DMS53 treated with DMSO at 0.1 percent for 48 hours (cell line): ENCODE measurements around the gene TSC22D1.

Experiments
- DNase-seq: peaks from one replicate; lab custom pipeline; 2025; ENCODE audit not compliant: unreplicated experiment; lab: John Stamatoyannopoulos, UW

Gene TSC22D1

DNA sequence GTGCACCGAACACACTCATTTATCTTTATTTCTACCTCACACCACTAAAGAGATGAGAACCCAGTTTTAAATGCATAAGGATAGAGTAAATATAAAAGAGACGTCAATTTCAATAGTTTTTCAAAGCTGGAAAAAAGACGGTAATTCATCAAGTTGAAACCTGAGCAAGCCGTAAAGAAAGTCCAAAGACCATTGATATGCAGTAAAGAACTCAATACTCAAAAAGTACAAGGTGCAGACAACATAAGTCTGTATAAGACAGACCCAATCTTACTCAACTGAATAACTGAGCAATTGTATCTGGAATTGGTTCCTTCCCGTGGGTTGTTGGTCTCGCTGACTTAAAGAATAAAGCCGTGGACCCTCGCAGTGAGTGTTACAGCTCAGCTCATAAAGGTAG, 120.4 kb downstream of the TSC22D1 start:
- DNase-seq = no peak

DNA sequence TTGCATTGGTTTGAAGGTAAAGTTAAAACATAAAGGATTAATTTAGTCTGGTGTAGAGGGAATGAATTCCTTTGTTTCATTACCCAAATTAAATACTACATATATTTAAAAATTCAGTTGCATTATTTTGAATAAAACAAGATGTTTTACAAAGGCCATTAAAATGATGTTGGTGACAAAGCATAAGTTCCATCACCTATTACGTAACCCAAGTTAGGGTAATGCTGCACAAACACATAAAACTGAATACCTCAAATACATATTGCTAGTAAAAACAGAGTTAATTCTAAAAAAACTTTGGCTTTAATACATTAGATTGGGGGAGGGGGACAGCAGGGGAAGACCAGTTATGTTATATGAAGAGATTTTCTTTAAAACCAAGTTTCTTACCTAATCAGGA, 122.2 kb downstream of the TSC22D1 start:
- no peak for DNase-seq

DNA sequence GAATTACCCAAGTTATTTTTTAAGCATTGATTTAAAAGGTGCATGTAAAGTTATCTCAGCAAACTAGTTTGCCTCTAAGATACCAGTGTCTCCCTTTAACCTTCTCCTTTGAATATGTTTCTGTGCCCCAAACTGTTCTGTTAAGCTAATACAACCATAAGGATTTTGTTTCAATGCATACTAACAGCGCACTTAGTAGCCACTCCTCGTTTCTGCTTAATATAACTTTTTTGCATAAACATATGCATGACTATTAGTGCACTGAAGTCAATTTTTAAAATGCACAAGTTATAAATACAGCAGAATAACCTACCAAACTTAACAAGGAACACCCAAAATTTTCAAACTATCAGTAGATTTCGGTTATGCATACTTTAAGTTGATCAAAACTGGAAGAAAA, 123.1 kb downstream of the TSC22D1 start:
- DNase-seq = no peak

DNA sequence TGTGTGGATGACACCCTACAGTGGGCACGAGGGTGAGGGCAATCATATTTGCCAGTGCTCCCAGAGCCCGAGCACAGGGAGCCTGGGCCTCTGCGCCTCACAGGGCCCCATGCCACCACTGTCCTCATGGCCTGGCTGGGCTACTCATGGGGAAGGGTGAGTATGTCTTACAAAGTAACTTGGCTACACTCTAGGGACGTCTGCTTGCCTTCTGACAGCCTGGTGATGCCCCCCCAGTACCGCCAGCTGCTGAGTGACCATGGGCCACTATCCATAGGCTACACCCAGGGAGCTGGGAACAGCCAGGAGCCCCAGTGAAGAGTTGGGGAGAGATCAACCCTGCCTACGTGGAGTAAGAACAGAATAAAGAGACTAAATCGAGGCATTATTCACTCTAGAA, 123.7 kb downstream of the TSC22D1 start:
- no peak for DNase-seq

DNA sequence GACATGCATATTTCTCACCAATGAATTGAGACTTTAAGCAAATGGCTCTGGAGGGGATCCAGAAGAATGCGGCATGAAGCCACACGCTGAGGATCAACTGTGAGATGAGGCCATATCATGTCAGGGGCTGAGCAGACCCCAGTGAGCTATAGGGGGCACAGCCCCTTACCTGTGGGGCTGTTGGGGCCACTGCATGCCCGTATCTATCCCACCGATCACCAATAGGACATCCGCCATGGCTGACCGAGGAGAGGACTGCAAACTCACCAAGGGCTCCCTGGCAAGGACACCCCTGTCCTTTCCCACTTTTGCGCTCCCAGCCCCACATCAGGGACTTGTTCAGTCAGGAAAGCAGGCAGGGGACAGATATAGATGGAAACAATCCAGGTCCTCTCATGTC, 124.5 kb downstream of the TSC22D1 start:
- DNase-seq = no peak

DNA sequence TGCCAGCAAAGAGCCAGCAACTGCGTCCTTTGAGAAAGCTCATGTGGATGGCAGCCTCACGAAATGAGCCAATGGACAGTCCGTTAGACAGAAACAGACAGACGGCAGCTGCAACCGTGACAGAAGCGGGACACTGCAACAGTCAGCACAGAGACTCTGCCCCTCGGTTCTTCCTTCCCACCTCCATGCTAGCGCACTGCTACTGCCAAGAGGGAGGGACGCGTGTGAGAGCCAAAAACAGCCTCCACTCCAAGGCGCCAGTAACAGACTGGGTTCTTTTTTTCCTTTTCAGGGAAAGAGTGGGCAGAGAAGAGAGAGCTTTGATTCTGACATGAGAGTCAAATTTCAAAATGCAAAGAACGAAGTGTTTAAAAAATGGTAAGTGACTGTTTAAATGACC, 125.0 kb downstream of the TSC22D1 start:
- no peak for DNase-seq

DNA sequence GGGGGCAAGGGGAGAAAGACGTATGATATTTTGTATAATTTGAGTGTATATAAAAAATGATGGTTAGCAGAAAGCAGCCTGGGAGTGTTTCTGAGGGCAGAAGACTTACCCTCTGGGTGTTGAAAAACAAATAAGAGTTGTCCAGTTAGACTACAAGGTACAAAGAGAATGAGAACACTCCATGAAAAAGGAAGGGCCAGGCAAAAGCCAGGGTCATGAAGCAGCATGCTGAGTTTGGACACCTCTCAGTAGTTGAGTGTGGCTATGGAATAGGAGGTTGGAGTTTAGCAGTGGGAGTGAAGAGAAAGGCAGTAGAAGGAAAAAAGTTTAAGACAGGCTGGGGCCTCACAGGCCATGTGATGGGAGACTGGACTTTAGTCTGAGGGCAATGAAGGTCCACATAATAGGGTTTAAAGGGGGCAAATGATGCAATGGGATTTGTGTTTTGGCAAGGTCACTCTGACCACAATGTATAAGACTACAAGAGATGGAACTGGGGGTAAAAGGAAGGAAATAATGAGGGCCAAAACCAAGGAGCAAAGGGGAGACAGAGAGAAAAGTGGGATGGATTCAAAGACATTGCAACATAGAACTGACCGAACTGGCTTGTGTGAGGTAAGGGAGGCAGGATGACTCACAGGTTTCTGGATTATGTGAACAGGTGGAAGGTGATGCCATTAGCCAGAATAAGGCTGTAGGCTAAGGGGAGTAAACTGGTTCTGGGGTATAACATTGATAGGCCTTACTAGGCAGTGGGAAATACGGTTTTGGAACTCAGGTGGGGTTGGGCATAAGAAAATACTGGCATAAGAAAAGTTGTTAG, 125.9 kb downstream of the TSC22D1 start:
- DNase-seq = peak; percentile 51

DNA sequence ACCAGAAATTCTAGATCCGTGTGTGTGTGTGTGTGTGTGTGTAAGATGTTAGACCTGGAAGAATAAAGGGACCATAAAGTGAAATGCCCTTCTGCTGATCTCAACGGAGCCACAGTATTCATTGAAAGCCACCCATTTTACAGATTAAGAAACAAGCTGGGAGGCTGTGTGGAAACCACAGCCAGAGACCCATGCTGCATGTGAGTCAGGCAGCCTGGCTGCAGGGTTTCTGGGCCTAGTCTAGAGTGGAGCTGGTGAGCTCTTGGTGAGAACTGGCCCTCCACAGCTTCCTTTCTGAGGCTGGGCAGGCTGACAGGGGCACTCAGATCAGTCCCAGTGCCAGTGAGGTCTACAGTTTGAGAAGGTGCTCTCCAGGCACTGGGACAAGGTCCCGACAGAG, 127.3 kb downstream of the TSC22D1 start:
- DNase-seq = no peak

DNA sequence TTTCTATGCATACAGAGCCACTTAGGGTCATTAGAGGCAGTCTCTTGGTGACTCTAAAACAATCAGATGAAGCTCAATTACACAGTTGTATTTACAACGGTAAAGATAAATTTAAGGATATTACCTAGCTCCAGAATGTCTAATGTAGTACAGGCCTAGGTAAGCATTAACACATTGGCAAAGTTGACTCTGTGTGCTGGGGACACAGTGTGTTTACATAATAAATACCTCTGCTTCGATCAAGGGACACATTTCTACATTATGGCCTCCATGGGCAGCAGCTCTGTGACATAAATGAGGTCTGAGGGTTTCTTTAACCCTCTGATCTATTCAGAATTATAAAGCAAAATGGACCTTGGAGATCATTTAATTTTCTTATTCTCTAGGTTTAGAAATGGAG, 127.8 kb downstream of the TSC22D1 start:
- no peak for DNase-seq

DNA sequence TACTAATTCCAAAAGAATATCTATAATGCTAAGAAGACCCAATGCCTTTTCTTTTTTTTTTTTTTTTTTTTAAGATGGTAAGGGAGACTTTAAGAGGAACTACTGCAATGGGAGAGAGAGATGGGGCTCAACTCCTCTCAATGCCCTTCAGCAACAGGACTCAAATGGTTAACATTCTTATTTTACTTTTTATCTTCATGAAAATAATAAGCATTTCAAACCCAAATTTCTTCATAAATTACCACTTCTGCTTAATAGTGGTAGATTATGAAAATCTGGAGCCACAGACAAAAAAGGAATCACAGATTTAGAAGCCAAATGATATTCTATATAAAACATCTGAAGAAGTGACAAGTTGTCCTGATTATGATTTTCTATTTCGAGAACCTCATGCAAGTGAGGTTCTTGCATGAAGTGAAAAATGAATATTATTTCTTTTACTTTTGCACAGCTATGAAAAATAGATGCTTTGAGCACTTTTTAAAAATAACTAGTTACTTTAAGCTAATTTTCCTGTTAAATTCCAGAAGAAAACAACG, 128.3 kb downstream of the TSC22D1 start:
- DNase-seq = no peak

DNA sequence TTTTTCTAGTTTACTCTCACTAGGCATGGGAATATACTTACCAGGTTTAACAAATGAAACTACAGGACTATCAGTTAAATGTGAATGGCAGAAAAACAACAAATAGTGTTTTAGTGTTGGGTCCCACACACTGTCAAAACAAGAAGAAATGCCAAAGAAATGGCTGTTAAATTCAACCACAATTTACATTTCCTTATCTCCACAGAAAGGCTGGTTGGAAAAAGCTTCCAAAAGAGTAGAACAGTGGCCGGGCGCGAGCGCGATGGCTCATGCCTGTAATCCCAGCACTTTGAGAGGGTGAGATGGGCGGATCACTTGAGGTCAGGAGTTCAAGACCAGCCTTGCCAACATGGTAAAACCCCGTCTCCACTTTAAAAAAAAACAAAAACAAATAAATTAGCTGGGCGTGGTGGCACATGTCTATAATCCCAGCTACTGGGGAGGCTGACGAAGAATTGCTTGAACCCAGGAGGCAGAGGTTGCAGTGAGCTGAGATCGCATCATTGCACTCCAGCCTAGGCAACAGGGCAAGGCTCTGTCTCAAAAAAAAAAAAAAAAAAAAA, 136.0 kb downstream of the TSC22D1 start:
- no peak for DNase-seq

DNA sequence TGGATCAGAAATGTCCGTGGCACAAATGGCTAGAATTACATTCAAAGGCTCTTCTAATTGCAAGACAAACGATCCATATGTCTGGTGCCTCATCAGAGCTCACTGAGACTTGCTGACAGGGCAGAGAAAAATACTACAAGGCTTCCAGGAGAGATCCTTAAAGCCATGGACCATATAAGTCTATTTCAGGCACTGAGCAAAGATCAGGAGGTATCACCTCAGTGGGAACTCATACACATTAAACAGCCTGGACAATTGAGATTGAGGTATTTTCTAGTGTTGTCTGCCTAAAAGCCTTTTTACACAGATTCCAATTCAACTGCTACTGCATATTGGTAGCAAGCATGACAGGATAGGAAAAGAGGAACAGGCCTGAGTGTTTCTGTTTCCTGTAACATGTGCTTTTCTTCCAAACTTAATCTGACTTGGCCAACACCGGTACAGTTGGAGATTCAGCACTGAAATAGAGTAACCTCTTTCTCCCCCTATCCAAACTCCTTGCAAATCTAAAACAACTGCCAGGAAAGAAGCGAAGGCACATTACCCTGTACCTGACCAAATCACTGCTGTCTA, 136.6 kb downstream of the TSC22D1 start:
- no peak for DNase-seq

DNA sequence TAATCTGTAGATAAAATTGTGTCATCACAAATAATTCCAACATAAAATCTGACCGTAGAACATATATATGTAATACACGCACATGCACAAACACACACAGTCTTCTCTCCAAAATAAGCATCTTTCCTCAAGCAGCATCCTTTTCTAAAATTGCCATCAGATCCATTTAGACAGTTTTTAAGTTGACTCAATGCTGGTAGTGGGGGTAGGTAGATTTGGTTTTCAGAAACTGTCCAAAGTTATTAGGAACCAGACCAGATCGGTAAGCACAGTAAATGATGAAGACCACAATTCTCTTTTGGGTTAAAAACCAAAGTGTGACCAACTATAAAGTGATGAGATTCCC, 137.9 kb downstream of the TSC22D1 start:
- DNase-seq = no peak

DNA sequence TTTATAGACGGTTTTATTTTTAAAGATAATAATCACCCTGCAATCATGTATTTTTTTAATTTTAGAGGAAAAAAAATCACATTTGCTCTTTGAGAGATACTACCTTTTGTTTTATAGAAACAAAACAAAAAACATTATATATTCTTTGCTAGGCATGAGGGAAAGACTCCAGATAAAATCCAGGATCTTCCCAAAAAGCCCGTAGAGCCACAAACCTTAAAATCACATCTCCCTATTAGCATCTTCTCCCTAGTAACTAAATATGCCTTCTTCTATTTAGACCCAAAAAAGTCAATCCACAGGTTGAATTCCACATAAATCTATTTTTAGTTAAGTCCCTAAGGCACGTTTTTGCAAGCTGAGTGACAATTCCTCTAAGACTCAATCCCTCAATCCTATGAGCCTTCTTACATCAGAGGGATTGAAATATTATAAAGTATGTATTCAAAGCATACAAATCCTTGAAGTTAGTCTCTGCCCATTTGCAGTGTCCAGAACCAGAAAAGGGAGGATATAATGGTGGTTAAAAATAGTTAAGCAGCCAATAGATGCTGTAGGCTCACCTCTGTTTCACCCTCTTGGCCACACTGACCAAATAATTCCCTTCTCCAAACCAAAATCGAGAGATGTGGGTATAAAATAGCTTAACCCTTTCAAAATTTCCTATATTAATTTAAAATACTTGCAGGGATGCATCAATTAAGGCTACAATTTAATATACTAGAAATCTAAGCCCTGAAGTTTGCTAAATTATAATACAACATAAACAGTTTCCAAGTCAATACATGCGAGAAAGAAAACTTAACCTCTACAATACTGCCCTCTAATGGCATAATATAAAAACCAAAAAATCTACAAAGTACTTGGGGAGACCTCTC, 138.5 kb downstream of the TSC22D1 start:
- peak; percentile 44 for DNase-seq

DNA sequence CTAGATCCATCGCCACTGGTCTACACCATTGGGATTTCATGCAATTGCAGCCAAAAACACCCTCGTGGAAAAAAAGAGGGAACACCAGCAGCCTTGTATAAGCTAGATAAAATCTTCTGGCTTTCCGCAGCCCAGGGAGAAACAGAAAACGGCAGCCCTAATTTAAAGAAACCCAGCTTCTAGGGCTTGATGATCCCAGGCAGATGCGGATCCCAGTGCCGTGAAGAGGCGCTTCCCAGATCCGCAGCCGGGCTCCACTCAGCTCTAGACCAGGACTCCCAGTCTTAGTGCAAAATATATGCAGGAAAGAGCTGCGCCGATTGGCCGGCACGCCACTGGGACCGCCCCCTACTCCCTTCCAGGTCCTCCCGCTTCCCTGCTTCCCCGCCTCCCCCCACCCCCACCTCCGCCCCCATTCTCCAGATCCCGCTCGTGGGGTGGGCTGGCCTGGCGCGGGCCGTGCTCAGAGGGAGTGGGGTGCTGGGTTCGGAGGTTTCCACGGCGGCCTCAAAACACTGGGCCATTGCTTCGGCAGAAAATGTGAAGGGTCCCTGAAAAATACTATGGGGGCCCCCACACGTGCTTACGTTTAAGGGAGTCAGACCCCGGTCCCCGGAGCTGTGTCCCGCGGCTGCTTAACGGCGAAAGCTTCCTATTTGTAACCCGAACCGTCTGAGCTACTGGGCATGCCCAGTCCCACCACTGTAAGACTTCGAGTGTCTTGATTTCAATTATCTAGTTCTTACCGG, 139.4 kb downstream of the TSC22D1 start:
- DNase-seq = peak; percentile 75

DNA sequence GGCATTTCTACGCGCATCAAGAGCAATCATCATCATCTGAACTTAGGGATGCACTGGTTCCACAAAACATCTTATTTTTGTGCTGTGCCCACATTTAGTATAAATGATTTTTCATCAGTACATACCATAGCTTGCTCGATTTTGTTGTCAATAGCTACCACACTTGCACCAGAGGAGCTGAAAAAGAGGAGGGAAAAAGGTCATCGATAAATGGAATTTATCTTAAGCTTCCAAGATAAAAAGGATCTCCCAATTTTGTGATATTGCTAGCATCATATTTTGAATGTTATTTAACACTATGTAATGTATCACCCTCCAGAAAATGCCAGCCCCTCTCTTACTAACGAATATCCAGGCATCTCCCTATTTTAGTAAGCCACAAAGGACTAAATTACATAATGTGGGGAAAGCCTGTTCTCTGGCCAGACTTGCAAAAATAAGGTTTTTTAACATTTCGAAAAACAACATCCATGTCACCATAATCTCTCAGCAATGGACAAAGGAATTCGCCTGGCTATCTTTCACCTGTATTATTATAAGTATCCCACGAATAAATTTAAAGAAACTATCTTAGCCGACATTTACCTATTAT, 140.1 kb downstream of the TSC22D1 start:
- no peak for DNase-seq

DNA sequence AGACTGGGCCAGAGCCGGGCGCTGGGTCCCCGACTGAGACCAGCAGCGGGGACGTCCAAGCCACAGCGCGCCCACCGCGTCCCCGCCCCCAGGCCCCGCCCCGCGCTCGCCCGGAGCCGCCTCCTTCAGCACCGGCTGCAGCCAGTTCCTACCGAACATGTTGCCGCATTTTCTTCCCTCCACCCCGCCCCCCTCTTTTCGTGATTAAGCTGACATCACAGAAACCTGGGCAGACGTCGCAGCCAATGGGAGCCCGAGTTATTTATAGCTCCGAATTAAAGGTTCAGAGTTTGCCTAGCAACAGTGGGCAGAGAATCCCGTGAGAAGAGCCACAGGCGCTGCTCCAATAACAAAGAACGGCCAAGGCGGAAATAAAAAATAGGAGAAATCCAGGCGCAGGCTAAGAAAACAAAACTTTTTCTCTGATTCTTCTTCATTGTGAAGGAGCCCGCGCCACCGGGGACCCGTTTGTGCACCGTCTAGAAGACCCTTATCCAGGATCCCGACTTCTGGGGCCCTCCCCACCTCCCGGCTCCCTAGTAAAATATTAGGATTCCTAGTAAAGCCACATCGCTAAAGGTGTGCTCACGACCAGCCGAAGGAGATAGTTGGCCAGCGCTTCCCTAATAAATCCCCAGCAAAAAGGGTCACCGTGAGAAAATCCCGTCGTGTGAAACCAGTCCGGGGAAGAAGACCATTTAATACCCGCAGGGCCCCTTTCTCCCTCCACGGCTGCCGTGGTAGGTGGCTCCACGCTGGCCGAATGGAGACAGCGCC, 140.8 kb downstream of the TSC22D1 start:
- peak; percentile 87 for DNase-seq

DNA sequence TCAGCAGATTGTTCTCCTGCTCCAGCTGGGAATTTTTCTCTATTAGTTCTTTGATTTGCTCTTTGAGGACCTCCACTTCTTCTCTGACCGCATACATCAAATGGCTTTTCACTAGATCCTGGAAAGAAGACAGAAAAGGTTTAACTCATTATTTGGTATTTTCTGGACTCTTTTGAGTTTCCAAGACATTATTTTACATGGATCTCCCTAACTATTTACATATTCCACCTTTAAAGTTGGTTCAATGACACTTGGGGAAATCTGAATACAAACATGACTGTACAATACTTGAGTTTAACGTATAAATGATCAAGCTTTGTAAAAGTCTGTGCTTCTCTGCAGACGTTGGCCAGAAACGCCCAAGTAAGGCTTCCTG, 141.4 kb downstream of the TSC22D1 start:
- DNase-seq = no peak

DNA sequence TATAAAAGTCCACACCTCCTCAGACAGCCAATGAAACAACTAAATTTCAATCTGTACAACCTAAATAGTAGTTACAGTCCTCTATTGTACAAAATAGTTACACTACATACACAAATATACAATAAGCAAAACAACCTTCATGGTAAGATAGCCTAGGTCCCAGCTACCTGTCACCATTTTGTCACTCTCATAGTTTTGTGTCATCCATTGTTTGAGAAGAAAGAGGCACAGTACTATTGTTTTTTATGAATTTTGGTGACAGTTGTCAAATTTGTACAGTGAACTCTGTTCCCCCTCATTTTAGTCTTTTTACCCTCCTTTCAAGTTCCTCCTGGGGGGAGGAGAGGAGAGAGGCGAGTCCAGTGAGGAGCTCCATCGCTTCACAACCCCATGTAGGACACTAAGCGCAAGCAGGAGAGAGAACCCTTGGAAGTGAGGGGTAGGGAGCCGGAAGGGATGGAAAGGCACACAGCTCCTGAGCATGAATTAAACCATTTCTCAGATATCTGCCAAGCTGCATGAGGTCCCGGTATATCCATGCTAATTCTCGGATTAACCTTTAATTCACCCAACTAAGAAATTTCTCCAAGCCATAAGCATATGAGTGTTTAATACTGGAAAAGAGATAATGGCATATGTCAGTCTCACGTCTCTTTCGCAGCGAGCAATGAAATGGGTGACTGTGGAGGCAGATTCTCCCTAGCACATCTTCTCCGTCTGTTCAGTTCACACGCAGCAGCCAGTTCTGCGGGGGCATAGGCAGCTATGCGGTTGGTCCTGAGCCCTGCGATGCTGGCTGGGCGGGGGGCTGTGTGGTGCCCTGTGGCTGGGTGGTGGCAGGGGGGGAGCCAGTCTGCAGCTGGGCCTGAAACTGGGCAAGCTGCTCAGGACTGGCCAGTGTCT, 142.0 kb downstream of the TSC22D1 start:
- DNase-seq = no peak
